Measurements from ENCODE around the gene MRPS18B.

DNA sequence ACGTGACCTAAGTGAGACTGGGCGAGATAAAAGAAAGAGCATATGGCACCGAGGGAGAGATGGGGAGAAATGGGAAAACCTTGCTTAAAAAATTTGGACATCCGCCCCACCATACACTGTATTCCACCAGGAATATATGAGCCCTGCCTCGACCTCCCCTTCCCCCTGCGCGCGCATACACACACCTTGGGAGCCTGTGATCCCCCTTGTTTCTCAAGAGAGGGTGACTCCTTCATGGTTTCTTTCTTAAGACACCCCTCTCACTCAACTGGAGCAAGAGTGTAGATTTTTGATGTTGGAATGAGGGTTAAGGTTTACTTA is 45.9 kb upstream of the MRPS18B start:
- TF ChIP-seq CTCF (IDR thresholded peaks at IDR 0.05), result no peak
- no peak for TF ChIP-seq POLR2A (IDR thresholded peaks at IDR 0.05)
